ENCODE results near the gene EHD3.

DNA sequence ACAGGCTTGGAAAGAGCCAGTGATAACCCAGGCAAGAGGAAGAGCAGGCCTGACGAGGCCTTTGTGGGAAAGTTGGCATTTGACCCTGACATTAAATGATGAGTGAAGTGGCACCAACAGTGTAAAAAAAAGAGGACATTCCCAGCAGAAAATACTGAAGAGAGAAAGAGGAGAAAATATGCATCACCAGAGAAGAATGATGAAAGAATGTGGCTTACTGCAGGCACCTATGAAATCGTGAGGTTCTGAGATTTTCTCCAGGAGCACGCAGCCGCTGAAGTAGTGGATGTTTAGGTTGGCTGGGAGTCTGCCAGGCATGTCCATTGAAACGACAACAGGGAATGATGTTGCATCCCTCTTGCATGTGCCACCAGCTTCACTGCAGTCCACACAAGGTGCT is 13.8 kb downstream of the EHD3 start:
- no peak for TF ChIP-seq CTCF (IDR thresholded peaks at IDR 0.05)
- no peak for TF ChIP-seq POLR2A (IDR thresholded peaks at IDR 0.05)
